PC-3 (cell line): Measurements from ENCODE around the gene RAP1GAP2. TPM values are rescaled to one million over a fixed set of nuclear protein-coding genes. Genes with fewer than 3 reads are reported as not detected.
"Not testable (repeated sequence)": the region's sequence is repeated elsewhere in the genome, so short reads cannot be mapped to it uniquely, and the experiment has no call there.

Source experiments
- ATAC-seq: fragments of 200-7000 bp; cut with Tn5 transposase; 2 replicates; pipeline ENCODE4 v1.9.1; 2020; ENCODE audit warnings: mild to moderate bottlenecking, moderate library complexity
- BruUV-seq: library from RNA; stranded (reverse); fragments of 400-500 nt; replicated peaks from 2 replicates; lab custom pipeline; 2021; lab: Mats Ljungman, UMichigan
- CTCF ChIA-PET: fragments of 300-600 bp; sonication (Branson Sonifier 250); formaldehyde crosslinking; loops from one replicate; lab custom pipeline; 2022; ENCODE audit warnings: antibody characterized with exemption; lab: Charles Lee
- POLR2A ChIA-PET: fragments of 300-600 bp; sonication (Branson Sonifier 250); formaldehyde crosslinking; loops from one replicate; lab custom pipeline; 2022; ENCODE audit warnings: antibody characterized with exemption; ENCODE audit not compliant: unreplicated experiment; lab: Charles Lee
- DNase-seq: peaks from one replicate; pipeline ENCODE4 v3.0.0-alpha.2; 2015
- H2AFZ ChIP-seq: fragments of 300-600 bp; sonication (generic); 2 replicates; pipeline ENCODE4 v1.6.0; 2016; ENCODE audit warnings: antibody characterized with exemption, low read length
- H3F3A ChIP-seq: fragments of 300-600 bp; sonication (generic); one replicate; pipeline ENCODE4 v1.6.0; 2017; ENCODE audit warnings: antibody characterized with exemption, low read length, control low read depth, mild to moderate bottlenecking; ENCODE audit not compliant: unreplicated experiment
- H3K27ac ChIP-seq: fragments of 300-600 bp; sonication (generic); 2 replicates; pipeline ENCODE4 v1.5.1; 2016; ENCODE audit warnings: mild to moderate bottlenecking, low read length
- H3K27me3 ChIP-seq: fragments of 300-600 bp; sonication (generic); 2 replicates; pipeline ENCODE4 v1.6.1; 2016; ENCODE audit warnings: low read length, mixed read lengths
- H3K36me3 ChIP-seq: fragments of 300-600 bp; sonication (generic); 2 replicates; pipeline ENCODE4 v1.6.1; 2016; ENCODE audit warnings: low read depth, mixed run types, low read length, mixed read lengths
- H3K4me1 ChIP-seq: fragments of 300-600 bp; sonication (generic); 2 replicates; pipeline ENCODE4 v1.5.1; 2016; ENCODE audit warnings: low read length; ENCODE audit not compliant: insufficient read depth
- H3K4me2 ChIP-seq: fragments of 300-600 bp; sonication (generic); 2 replicates; pipeline ENCODE4 v1.6.0; 2016; ENCODE audit warnings: low read length
- H3K4me3 ChIP-seq: fragments of 300-600 bp; sonication (generic); 2 replicates; pipeline ENCODE4 v1.5.1; 2016; ENCODE audit warnings: mild to moderate bottlenecking, low read length, mixed read lengths
- H3K79me2 ChIP-seq: fragments of 300-600 bp; sonication (generic); 2 replicates; pipeline ENCODE4 v1.6.1; 2017; ENCODE audit warnings: low read length, mixed read lengths
- H3K9ac ChIP-seq: fragments of 300-600 bp; sonication (generic); 2 replicates; pipeline ENCODE4 v1.6.0; 2016; ENCODE audit warnings: mild to moderate bottlenecking, low read length
- H3K9me2 ChIP-seq: fragments of 300-600 bp; sonication (generic); replicated peaks from 2 replicates; pipeline ENCODE4 v1.6.1; 2016; ENCODE audit warnings: mixed run types, low read length, mixed read lengths
- H3K9me3 ChIP-seq: fragments of 300-600 bp; sonication (generic); 2 replicates; pipeline ENCODE4 v1.6.1; 2016; ENCODE audit warnings: low read length, mixed read lengths
- H4K20me1 ChIP-seq: fragments of 300-600 bp; sonication (generic); 2 replicates; pipeline ENCODE4 v1.6.1; 2016; ENCODE audit warnings: low read length, mixed read lengths
- CTCF ChIP-seq: fragments of 300-600 bp; sonication (generic); conservative IDR thresholded peaks from 2 replicates; pipeline ENCODE4 v1.5.1; 2017; ENCODE audit warnings: antibody characterized with exemption, low read depth, mild to moderate bottlenecking, low read length
- EZH2 ChIP-seq: fragments of 300-600 bp; sonication (generic); IDR thresholded peaks from one replicate; pipeline ENCODE4 v1.6.1; 2017; ENCODE audit warnings: antibody characterized with exemption, mild to moderate bottlenecking, low read length; ENCODE audit not compliant: unreplicated experiment
- EZH2phosphoT487 ChIP-seq: fragments of 300-600 bp; sonication (generic); IDR thresholded peaks from 2 replicates; pipeline ENCODE4 v1.6.1; 2018; ENCODE audit warnings: mild to moderate bottlenecking, antibody characterized with exemption, low read length, borderline replicate concordance
- intact Hi-C: fragments of 100-400 bp; cut with micrococcal nuclease; formaldehyde crosslinking; loops from 2 replicates; pipeline ENCODE4 v1.9.0; 2023
- total RNA-seq: library from RNA; depleted of rRNA; stranded (reverse); fragments of >200 nt; gene quantifications from 2 replicates; pipeline ENCODE4 v1.2.3, GENCODE V29; 2014

Gene RAP1GAP2
- total RNA-seq, 1 experiment from 2014 or later, result 14.5 TPM

- H3K4me3 ChIP-seq, result no peak overlapping the region
- H4K20me1 ChIP-seq, result no peaks in the 10 kb centered on the region
- no peaks in the 10 kb centered on the region for H3F3A ChIP-seq
- no peak overlapping the region for H3K9ac ChIP-seq
- ATAC-seq (no peak), DNase-seq (no peak)
- intact Hi-C loops, result no loop called here
- ChIA-PET CTCF (no interaction called here), POLR2A (no interaction called here)
- H3K9me2 ChIP-seq, result no peaks in the 10 kb centered on the region
- H3K9me3 ChIP-seq, result no peaks in the 10 kb centered on the region
- no peak overlapping the region for H3K27ac ChIP-seq
- no peak overlapping the region for H3K4me2 ChIP-seq
- no peaks in the 10 kb centered on the region for H3K27me3 ChIP-seq
- no TSS peak for BruUV-seq
- no peak overlapping the region for H2AFZ ChIP-seq
- no peaks in the 10 kb centered on the region for H3K36me3 ChIP-seq
- H3K79me2 ChIP-seq, result no peaks in the 10 kb centered on the region
- TF ChIP-seq EZH2phosphoT487 (no peak), EZH2 (no peak), CTCF (no peak)
- H3K4me1 ChIP-seq, result peaks cover 28% of the 10 kb centered on the region
Measured at GRCh38 chr17:2816688-2817087, 20.4 kb downstream of the RAP1GAP2 start.

GRCh38 chr17:2819294-2819693 is 23.1 kb downstream of the RAP1GAP2 start:
- H3K27me3 ChIP-seq, H3K9me3 ChIP-seq, H3K4me2 ChIP-seq, DNase-seq, BruUV-seq, H3K9ac ChIP-seq, ATAC-seq, H4K20me1 ChIP-seq, H3K79me2 ChIP-seq, H3K9me2 ChIP-seq, H3F3A ChIP-seq, H3K36me3 ChIP-seq, intact Hi-C loops, POLR2A ChIA-PET, H3K27ac ChIP-seq, H3K4me3 ChIP-seq, H2AFZ ChIP-seq, CTCF ChIA-PET: not testable (repeated sequence)
- peaks cover 16% of the 10 kb centered on the region for H3K4me1 ChIP-seq

- Histone ChIP-seq H3K27ac (no peak overlapping the region), H3K9me3 (no peaks in the 10 kb centered on the region), H3K4me3 (no peak overlapping the region), H4K20me1 (no peaks in the 10 kb centered on the region), H3K79me2 (no peaks in the 10 kb centered on the region), H2AFZ (no peak overlapping the region), H3K9ac (no peak overlapping the region), H3K4me2 (no peak overlapping the region), H3K36me3 (no peaks in the 10 kb centered on the region), H3F3A (no peaks in the 10 kb centered on the region), H3K27me3 (no peaks in the 10 kb centered on the region), H3K4me1 (peaks cover 8% of the 10 kb centered on the region), H3K9me2 (no peaks in the 10 kb centered on the region)
- BruUV-seq, result no TSS peak
- intact Hi-C loops, result no loop called here
- DNase-seq (no peak), ATAC-seq (no peak)
- ChIA-PET POLR2A (no interaction called here), CTCF (no interaction called here)
- no peak for TF ChIP-seq CTCF
- no peak for TF ChIP-seq EZH2
- no peak for TF ChIP-seq EZH2phosphoT487
Measured at GRCh38 chr17:2819921-2820501, 23.8 kb downstream of the RAP1GAP2 start.
